SK-N-SH (cell line): Measurements from ENCODE around the gene SLC3A2. TPM values are rescaled to one million over a fixed set of nuclear protein-coding genes. Genes with fewer than 3 reads are reported as not detected.

ENCODE experiments used
- CTCF ChIA-PET: fragments of 300-600, 350-600 bp; formaldehyde crosslinking; extraction: SDS; loops from one replicate; lab custom pipeline; 2021; lab: Yijun Ruan, JAX
- POLR2A ChIA-PET: fragments of 350-600 bp; sonication (Branson Sonifier 250); formaldehyde crosslinking; extraction: SDS; loops from one replicate; lab custom pipeline; 2020; ENCODE audit warnings: antibody characterized with exemption, inconsistent platforms; lab: Yijun Ruan, JAX
- DNase-seq: peaks from one replicate; pipeline ENCODE4 v3.0.0; 2012
- H2AFZ ChIP-seq: fragments of 200-600 bp; sonication (generic); 2 replicates; pipeline ENCODE4 v1.8.1; 2016; ENCODE audit warnings: antibody characterized with exemption, mild to moderate bottlenecking, low read depth
- H3F3A ChIP-seq: fragments of 200-600 bp; sonication (generic); replicated peaks from 2 replicates; pipeline ENCODE3; 2016; ENCODE audit warnings: antibody characterized with exemption, mild to moderate bottlenecking; ENCODE audit not compliant: insufficient read depth
- H3K27ac ChIP-seq, 2 experiments: fragments of 200-500 bp in 1 of 2; fragments of 200-600 bp in 1 of 2; sonication (Bioruptor generic) in 1 of 2; sonication (generic), shearing (Covaris generic) in 1 of 2; 2 replicates each; pipeline versions ENCODE4 v1.5.1 to v1.6.1; 2014 to 2016; ENCODE audit warnings: low read depth in 2 of 2, inconsistent platforms in 1 of 2, low read length in 1 of 2, mild to moderate bottlenecking in 1 of 2, mixed read lengths in 1 of 2
- H3K27me3 ChIP-seq: fragments of 200-600 bp; sonication (generic), shearing (Covaris generic); 2 replicates; pipeline ENCODE4 v1.6.1; 2016; ENCODE audit warnings: mixed run types; ENCODE audit not compliant: insufficient read depth
- H3K36me3 ChIP-seq, 2 experiments: fragments of 200-500 bp in 1 of 2; fragments of 200-600 bp in 1 of 2; sonication (Bioruptor generic) in 1 of 2; sonication (generic) in 1 of 2; replicated peaks in 1 of 2; 2 replicates each; pipeline versions ENCODE3 to v1.5.1; 2014 to 2016; ENCODE audit warnings: low read length in 1 of 2, mild to moderate bottlenecking in 1 of 2; ENCODE audit not compliant: insufficient read depth in 2 of 2, control insufficient read depth in 1 of 2
- H3K4me1 ChIP-seq, 2 experiments: fragments of 200-500 bp in 1 of 2; fragments of 200-600 bp in 1 of 2; sonication (Bioruptor generic) in 1 of 2; sonication (generic), shearing (Covaris generic) in 1 of 2; 2 replicates each; pipeline versions ENCODE4 v1.5.1 to v1.6.1; 2014 to 2016; ENCODE audit warnings: low read depth in 1 of 2, low read length in 1 of 2, mixed run types in 1 of 2; ENCODE audit not compliant: insufficient read depth in 2 of 2, control insufficient read depth in 1 of 2
- H3K4me2 ChIP-seq: fragments of 200-600 bp; sonication (generic), shearing (Covaris generic); 2 replicates; pipeline ENCODE4 v1.6.1; 2017; ENCODE audit warnings: mixed run types
- H3K4me3 ChIP-seq, 2 experiments: fragments of 200-500 bp in 1 of 2; fragments of 200-600 bp in 1 of 2; sonication (Bioruptor generic) in 1 of 2; sonication (generic), shearing (Covaris generic) in 1 of 2; 2 replicates each; pipeline versions ENCODE4 v1.5.1 to v1.8.1; 2014 to 2016; ENCODE audit warnings: low read depth in 2 of 2, inconsistent platforms in 1 of 2, low read length in 1 of 2, mild to moderate bottlenecking in 1 of 2, mixed read lengths in 1 of 2, moderate library complexity in 1 of 2
- H3K79me2 ChIP-seq: fragments of 200-600 bp; sonication (generic); 2 replicates; pipeline ENCODE4 v1.8.1; 2017; ENCODE audit warnings: mild to moderate bottlenecking; ENCODE audit not compliant: insufficient read depth
- H3K9ac ChIP-seq: fragments of 200-600 bp; sonication (generic); 2 replicates; pipeline ENCODE4 v1.6.1; 2017; ENCODE audit warnings: mixed run types
- H3K9me2 ChIP-seq: fragments of 200-600 bp; sonication (generic); 2 replicates; pipeline ENCODE4 v1.6.1; 2017; ENCODE audit warnings: mixed run types
- H3K9me3 ChIP-seq: fragments of 200-600 bp; sonication (generic); 2 replicates; pipeline ENCODE4 v1.6.1; 2017; ENCODE audit warnings: mixed run types, mild to moderate bottlenecking, moderate library complexity
- H4K20me1 ChIP-seq: fragments of 200-600 bp; sonication (generic); 2 replicates; pipeline ENCODE4 v1.6.1; 2017; ENCODE audit warnings: mild to moderate bottlenecking, mixed run types; ENCODE audit not compliant: insufficient read depth
- FOSL2 ChIP-seq: IDR thresholded peaks from 2 replicates; pipeline ENCODE4 v1.4.0; 2012; ENCODE audit warnings: low read depth, mild to moderate bottlenecking, moderate library complexity, borderline replicate concordance
- FOXJ3 ChIP-seq: sonication (generic); formaldehyde crosslinking; IDR thresholded peaks from 2 replicates; pipeline ENCODE4 v1.5.1; 2020; ENCODE audit warnings: mild to moderate bottlenecking, missing genetic modification reagents
- GATA2 ChIP-seq: sonication (generic); formaldehyde crosslinking; IDR thresholded peaks from 2 replicates; pipeline ENCODE4 v1.5.0; 2020; ENCODE audit warnings: mild to moderate bottlenecking, missing genetic modification reagents
- MEF2A ChIP-seq: IDR thresholded peaks from 2 replicates; pipeline ENCODE4 v1.4.0; 2012; ENCODE audit warnings: low read depth, borderline replicate concordance
- MXI1 ChIP-seq: IDR thresholded peaks from 2 replicates; pipeline ENCODE4 v1.6.1; 2012; ENCODE audit warnings: mild to moderate bottlenecking, low read depth, low read length, improper control_type of control experiment
- NFIC ChIP-seq: IDR thresholded peaks from 2 replicates; pipeline ENCODE4 v1.4.0; 2012; ENCODE audit warnings: borderline replicate concordance
- NRF1 ChIP-seq: IDR thresholded peaks from 2 replicates; pipeline ENCODE4 v1.6.1; 2012; ENCODE audit warnings: low read depth, mild to moderate bottlenecking, low read length
- RAD21 ChIP-seq: IDR thresholded peaks from 2 replicates; pipeline ENCODE4 v1.6.1; 2012; ENCODE audit warnings: mild to moderate bottlenecking, low read length
- RCOR1 ChIP-seq: fragments of 150-350 bp; IDR thresholded peaks from 2 replicates; pipeline ENCODE4 v1.6.1; 2017; ENCODE audit warnings: antibody characterized with exemption, low read length
- RXRA ChIP-seq: IDR thresholded peaks from 2 replicates; pipeline ENCODE4 v1.4.0; 2012; ENCODE audit warnings: low read depth, mild to moderate bottlenecking, borderline replicate concordance
- TCF12 ChIP-seq: IDR thresholded peaks from 2 replicates; pipeline ENCODE4 v1.4.0; 2012
- WGBS: methylation state at CpG from one replicate; pipeline ENCODE4 v1.1.6; 2017; ENCODE audit warnings: low lambda C conversion rate; 5-methylcytosine and 5-hydroxymethylcytosine counted together
- polyA plus RNA-seq, 3 experiments: library from polyadenylated mRNA; depleted of rRNA; stranded (reverse); fragments of >200 nt; gene quantifications; 2 replicates each; pipeline ENCODE4 v1.2.3, GENCODE V29; 2012
- TF ChIP-seq, protein P1 (sequence below): fragments of 150-350 bp; IDR thresholded peaks from 2 replicates; pipeline ENCODE4 v1.6.1; 2017; ENCODE audit warnings: antibody characterized with exemption, low read length, low read depth, borderline replicate concordance
- TF ChIP-seq, protein P2 (sequence below): fragments of 150-350 bp; IDR thresholded peaks from 2 replicates; pipeline ENCODE4 v1.6.1; 2016; ENCODE audit warnings: mild to moderate bottlenecking, low read depth, low read length
- TF ChIP-seq, protein P3 (sequence below): IDR thresholded peaks from 2 replicates; pipeline ENCODE4 v1.4.0; 2012; ENCODE audit warnings: low read depth

SLC3A2 gene
- polyA plus RNA-seq, 1 of the 3 experiments (the other 2 are of a cell fraction), result 308 TPM

DNA sequence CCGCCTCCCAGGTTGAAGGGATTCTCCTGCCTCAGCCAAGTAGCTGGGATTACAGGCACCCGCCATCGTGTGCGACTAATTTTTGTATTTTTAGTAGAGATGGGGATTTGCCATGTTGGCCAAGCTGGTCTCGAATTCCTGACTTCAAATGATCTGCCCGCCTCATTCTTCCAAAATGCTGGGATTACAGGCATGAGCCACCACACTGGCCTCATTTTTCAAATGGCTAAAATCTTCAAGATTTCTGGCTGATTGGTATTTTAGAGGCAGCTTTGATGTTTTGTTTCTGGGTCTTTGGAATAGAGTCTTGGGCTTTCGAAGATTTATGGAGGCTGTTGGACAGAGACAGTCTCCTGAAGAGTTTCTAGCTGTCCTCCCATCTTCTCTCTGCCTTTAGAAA is 5.8 kb upstream of the SLC3A2 start:
- H4K20me1 ChIP-seq, result no peaks in the 10 kb centered on the region
- H3K79me2 ChIP-seq, result peaks cover 17% of the 10 kb centered on the region; the same call in 1 of the 2 replicates
- TF ChIP-seq NRF1, result no peak
- TF ChIP-seq, protein P1, sequence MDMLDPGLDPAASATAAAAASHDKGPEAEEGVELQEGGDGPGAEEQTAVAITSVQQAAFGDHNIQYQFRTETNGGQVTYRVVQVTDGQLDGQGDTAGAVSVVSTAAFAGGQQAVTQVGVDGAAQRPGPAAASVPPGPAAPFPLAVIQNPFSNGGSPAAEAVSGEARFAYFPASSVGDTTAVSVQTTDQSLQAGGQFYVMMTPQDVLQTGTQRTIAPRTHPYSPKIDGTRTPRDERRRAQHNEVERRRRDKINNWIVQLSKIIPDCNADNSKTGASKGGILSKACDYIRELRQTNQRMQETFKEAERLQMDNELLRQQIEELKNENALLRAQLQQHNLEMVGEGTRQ, result no peak
- TF ChIP-seq MXI1, result no peak
- peaks cover 0 to 3% of the 10 kb centered on the region in 2 experiments for H3K36me3 ChIP-seq
- H2AFZ ChIP-seq, result no peak overlapping the region
- no peak overlapping the region for H3K4me2 ChIP-seq
- peaks cover 6 to 8% of the 10 kb centered on the region in 2 experiments for H3K4me1 ChIP-seq
- no peak overlapping the region for H3K9ac ChIP-seq
- POLR2A ChIA-PET, result interaction anchor here (2.5 kb wide), 1 partner anchor 34 kb away, joined by 7 read pairs; no protein-coding TSS in a partner anchor
- no peak for DNase-seq
- H3K9me2 ChIP-seq, result no peaks in the 10 kb centered on the region
- H3F3A ChIP-seq, result peaks cover 17% of the 10 kb centered on the region
- WGBS, result 98% methylated on average over 7 of the region's 7 CpGs
- H3K4me3 ChIP-seq, result no peak overlapping the region
- H3K9me3 ChIP-seq, result no peaks in the 10 kb centered on the region
- H3K27me3 ChIP-seq, result no peaks in the 10 kb centered on the region
- no peak overlapping the region for H3K27ac ChIP-seq
- CTCF ChIA-PET, result interaction anchor here (0.6 to 2.6 kb wide), 5 partner anchors 9 to 338 kb away, joined by 3 to 13 read pairs (median 3); partner anchors contain the start of gene TMEM179B

DNA sequence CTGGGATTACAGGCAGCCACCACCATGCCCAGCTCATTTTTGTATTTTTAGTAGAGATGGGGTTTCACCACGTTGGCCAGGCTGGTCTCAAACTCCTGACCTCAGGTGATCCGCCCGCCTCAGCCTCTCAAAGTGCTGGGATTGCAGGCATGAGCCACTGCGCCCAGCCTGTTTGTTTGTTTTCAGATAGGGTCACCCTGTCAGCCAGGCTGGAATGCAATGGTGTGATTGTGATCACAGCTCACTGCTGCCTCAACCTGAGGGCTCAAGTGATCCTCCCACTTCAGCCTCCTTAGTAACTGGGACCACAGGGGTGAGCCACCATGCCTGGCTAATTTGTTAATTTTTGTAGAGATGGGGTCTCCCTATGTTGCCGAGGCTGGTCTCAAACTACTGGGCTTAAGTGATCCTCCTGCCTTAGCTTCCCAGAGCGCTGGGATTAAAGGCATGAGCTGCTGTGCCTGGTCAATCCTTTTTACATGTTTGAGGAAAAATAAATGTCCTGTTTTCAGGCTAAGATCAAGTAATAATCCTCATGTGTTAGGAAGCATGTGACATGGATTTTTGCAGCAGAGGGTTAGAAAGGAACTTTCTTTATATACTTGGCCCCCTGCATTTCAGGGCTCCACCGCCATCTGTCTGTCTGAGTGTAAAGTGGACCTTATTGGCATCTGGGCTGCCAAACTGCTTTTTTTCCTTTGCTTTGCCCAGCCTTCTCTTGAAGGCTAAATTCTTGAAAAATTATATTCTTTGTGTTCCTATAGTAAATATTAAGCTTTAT is 4.8 kb upstream of the SLC3A2 start:
- Histone ChIP-seq H3K27ac (no peak overlapping the region), H3K9ac (no peak overlapping the region), H2AFZ (no peak overlapping the region), H4K20me1 (no peaks in the 10 kb centered on the region), H3K27me3 (no peaks in the 10 kb centered on the region), H3K9me2 (no peaks in the 10 kb centered on the region), H3K9me3 (no peaks in the 10 kb centered on the region), H3K79me2 (peaks cover 15% of the 10 kb centered on the region; the same call in 1 of the 2 replicates), H3F3A (peaks cover 25% of the 10 kb centered on the region), H3K4me3 (no peak overlapping the region), H3K4me2 (no peak overlapping the region), H3K36me3 (peaks cover 0 to 3% of the 10 kb centered on the region in 2 experiments), H3K4me1 (peaks cover 13 to 14% of the 10 kb centered on the region in 2 experiments)
- 98% methylated on average over 7 of the region's 7 CpGs for WGBS
- ChIA-PET CTCF (interaction anchor here (0.7 to 2.6 kb wide), 4 partner anchors 8 to 89 kb away, joined by 3 to 13 read pairs (median 4); partner anchors contain the start of gene TMEM179B), POLR2A (interaction anchor here (2.5 kb wide), 1 partner anchor 35 kb away, joined by 7 read pairs; no protein-coding TSS in a partner anchor)
- TF ChIP-seq GATA2 (CRISPR knock-in tag), result no peak
- peak; percentile 7; the same call in 1 of the 2 replicates for TF ChIP-seq RAD21
- DNase-seq, result no peak

DNA sequence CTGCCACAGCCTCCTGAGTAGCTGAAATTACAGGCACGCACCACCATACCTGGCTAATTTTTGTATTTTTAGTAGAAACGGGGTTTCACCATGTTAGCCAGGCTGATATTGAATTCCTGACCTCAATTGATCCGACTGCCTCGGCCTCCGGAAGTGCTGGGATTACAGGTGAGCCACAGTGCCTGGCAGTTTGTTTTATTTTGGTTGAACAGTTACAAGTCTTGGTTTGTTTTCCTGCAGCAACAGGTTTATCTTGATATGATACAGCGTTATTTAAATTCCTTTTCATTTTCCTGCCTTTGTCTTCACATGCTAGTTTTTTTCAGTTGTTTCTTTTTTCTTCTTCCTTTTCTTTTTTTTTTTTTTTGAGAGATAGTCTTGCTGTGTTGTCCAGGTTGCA is 4.0 kb upstream of the SLC3A2 start:
- ChIA-PET POLR2A (interaction anchor here (1.6 kb wide), 1 partner anchor 35 kb away, joined by 6 read pairs; no protein-coding TSS in a partner anchor), CTCF (interaction anchor here (0.7 to 2.6 kb wide), 2 partner anchors 14 to 90 kb away, joined by 3 to 13 read pairs; partner anchors contain the start of gene TMEM179B)

More for the DNA sequence above, 4.0 kb upstream of the SLC3A2 start:
- Histone ChIP-seq H3K27ac (no peak overlapping the region), H3K9ac (no peak overlapping the region), H3K79me2 (peaks cover 21% of the 10 kb centered on the region), H3K36me3 (peaks cover 0 to 3% of the 10 kb centered on the region in 2 experiments), H3K4me3 (no peak overlapping the region), H3F3A (peaks cover 27% of the 10 kb centered on the region), H3K9me2 (no peaks in the 10 kb centered on the region), H2AFZ (no peak overlapping the region), H3K27me3 (no peaks in the 10 kb centered on the region), H4K20me1 (no peaks in the 10 kb centered on the region), H3K4me2 (no peak overlapping the region), H3K4me1 (peaks cover 13 to 14% of the 10 kb centered on the region in 2 experiments), H3K9me3 (no peaks in the 10 kb centered on the region)
- TF ChIP-seq, protein P2, sequence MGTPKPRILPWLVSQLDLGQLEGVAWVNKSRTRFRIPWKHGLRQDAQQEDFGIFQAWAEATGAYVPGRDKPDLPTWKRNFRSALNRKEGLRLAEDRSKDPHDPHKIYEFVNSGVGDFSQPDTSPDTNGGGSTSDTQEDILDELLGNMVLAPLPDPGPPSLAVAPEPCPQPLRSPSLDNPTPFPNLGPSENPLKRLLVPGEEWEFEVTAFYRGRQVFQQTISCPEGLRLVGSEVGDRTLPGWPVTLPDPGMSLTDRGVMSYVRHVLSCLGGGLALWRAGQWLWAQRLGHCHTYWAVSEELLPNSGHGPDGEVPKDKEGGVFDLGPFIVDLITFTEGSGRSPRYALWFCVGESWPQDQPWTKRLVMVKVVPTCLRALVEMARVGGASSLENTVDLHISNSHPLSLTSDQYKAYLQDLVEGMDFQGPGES, result no peak
- TF ChIP-seq TCF12 (no peak), MEF2A (no peak), FOSL2 (no peak), RCOR1 (no peak), FOXJ3 (CRISPR knock-in tag) (no peak), NFIC (no peak), RXRA (no peak)
- TF ChIP-seq, protein P3, sequence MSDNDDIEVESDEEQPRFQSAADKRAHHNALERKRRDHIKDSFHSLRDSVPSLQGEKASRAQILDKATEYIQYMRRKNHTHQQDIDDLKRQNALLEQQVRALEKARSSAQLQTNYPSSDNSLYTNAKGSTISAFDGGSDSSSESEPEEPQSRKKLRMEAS, result no peak
- 94% methylated on average over 6 of the region's 6 CpGs for WGBS
- DNase-seq, result no peak
